Occipital lobe (tissue), 2 donors: ENCODE measurements around the gene RNF150. TPM values are rescaled to one million over a fixed set of nuclear protein-coding genes. Genes with fewer than 3 reads are reported as not detected.
A peak's percentile ranks its signal among the peaks of the same experiment; 100 is the strongest.

Experiments used
- DNase-seq: peaks from one replicate; lab custom pipeline; 2025; lab: John Stamatoyannopoulos, UW
- total RNA-seq: library from RNA; depleted of rRNA; stranded (reverse); fragments of >200 nt; gene quantifications from one replicate; pipeline ENCODE4 v1.2.3, GENCODE V29; 2014

RNF150 gene
- total RNA-seq, 1 donor from 2014 or later = 34.5 TPM

DNA sequence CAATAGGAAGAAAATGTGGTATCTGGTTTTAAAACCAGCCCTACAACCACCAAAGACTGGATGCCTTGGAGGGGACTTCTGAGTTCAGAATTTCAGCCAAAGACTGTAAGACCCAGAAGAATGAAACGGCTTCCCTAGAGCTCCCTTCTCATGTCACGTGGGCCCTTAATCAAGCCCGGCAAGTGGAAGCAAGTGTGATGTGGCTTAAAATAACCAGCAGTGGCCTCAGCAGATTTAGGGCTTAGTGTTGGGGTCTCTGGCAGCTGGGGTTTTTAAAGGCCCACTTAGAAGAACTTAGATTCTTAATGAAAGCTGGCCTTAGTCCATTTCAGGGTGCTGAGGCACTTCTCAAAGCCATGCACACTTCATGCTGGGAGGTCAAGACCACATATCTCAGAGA lies 265.9 kb downstream of the RNF150 start:
- no peak for DNase-seq

DNA sequence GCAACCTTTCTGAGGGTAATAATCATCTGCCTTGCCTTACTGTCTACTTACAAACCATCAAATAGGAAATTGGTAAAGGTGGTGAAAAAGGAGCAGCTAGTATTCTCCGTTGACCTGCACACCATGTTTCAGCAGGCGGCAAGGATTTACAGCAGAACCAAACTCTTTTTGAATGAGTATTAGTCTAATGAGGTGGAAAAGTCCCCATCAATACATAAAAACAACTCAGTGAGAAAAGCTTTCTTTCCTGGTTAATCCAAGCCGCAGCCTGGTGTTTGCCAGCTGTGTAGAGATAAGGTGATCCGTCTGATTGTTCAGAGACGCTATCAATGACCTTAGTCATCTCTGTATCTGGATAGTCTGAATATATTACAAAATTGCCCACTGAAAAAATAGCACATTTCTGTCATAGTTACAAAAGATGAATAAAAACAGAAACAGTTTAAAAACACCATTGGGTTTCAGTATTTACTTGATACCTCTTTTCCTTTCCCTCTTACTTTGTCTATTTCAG lies 266.7 kb downstream of the RNF150 start:
- DNase-seq = no peak

DNA sequence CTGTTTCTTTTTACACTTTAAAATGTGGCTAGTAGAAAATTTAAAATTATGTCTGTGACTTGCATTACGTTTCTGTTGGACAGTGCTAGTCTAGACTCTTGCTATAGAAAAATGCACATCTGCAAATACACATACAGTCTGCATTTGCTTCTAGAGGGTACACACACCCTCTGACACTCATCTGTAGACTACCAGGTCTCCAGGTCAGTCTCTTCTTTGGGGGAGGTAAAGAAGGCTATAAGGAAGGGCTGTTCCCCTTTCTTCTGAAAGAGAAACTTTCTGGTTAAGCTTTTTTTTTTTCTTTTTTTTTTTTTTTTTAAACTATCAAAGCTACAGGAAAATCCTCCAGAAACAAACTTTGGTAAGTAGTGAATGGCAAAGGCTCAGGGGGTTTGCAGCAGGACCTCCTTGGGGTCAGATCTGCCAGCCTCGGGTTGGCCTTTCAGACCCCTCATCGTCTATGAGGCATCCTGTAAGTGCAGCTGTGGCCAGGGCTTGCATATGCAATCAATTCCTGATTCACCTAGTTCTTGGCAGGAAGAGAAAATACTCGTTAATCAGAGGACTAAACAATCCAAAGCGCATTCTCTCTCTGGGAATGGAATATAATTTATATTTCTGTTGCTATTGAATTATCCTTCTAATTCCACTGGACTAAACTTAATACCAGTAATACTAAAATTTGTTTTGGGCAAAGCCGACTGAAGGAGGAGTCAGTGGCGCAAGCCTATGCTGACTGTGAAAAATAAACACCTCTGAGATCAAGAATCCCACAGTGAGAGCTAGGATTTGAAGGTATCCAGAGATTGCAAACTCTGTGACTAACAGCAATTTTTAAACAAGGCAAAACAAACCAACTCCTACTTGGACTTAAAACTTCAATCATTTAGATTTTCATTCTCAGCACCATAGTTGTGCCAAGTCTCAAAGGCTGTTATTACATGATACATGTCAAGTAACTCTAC lies 267.7 kb downstream of the RNF150 start:
- no peak for DNase-seq

DNA sequence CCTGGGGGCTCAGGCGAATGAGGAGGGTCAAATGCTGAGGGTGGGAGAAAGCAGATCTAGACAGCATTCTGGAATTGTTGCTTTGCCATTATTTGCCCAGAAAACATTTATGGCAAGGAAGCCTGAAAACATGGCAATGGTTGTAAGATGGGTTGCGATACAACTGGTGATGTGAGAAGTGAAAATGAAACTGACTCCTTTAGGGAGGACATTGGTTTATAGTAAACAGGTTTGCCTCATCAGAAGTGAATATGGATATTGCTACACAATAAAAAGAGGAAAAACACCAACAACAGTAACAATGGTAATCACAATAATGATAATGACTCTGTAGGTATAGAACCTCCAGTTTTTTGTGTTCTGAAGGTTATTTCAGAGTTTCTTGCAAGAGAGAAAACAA lies 270.1 kb downstream of the RNF150 start:
- no peak for DNase-seq

DNA sequence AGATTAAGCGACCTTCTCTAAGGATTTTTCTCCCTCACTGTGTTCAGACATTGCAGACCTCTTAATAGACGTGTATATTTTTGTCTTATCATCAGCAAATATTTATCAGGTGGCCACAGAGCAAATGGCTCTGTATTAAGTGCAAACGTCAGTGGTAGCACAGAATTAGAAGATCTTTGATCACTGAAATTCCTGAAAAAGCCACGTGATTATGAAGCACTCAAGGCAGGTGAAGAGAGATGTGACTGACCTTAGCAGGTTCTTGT lies 271.2 kb downstream of the RNF150 start:
- DNase-seq = no peak

DNA sequence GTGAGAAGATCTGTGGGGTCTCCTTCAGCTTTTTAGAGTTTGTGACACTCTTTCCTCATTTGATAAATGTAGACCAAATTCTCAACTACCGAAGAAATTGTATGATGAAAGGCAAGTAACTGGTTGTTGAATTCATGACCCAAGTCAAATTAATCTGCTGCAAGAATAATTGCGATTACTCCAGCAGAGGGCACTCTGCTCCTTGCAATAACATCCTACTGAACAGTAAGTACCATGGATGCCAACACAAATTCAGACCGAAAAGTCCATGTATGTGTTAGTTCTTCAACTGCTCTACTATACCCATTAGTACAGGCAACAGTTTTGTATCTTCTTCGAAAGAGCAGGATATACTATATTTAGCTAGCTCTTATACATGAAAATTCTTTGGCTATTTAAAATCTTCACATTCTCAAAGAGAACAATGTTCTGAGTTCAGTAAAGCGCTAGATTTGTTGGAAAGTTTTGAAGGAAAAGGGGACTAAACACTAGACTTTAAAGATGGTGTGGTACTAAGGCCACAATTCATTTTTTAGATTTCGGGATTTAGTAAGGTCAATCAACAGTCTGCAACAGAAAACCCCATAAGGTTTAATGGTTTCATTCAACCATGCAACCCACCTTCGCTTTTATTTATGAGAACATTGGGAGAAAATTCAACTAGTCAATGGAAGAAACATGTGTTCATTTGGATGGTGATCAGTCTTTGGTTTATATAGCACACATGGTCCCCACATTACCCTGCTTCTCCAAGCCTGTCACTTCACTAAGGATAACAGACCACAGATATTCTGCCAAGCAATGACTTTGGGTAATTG lies 271.7 kb downstream of the RNF150 start:
- peak; percentile 42 for DNase-seq

DNA sequence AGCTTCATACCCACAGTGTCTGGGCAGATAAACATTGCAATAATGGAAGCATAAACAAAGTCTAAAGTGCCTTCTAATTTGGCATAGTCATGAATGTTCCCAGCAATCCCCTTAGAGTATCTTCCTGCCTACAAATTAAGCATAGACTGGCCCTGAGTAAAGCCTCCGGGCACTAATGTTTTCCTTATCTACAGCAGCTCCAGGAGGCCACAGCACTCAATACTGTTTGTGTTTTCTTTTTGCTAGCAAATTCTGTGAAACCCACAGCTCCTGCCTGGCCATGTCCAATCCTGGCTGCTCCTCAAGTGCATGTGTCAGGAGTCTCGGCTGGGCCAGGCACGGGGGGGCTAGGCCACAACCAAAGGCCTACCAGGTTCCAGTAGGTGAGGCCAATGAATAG lies 274.4 kb downstream of the RNF150 start:
- DNase-seq = no peak

DNA sequence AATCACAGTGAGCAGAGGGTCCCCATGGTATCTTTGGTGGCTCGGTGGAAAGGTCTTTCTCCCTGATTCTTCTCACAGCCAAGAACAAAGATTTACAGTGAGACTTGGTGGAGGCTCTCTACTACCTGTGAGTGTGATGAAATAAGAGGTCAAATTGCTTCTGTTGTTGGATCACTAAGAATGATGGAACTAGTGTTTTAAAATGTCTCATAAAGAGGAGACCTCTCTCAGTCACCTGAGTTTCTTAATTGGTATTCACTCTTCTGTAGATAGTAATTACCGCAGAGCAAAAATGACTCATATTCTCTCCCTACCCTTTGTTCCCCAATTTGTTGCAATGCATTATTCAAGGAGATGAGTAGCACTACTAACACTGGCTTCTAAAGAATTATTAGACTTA lies 276.2 kb downstream of the RNF150 start:
- DNase-seq = no peak

DNA sequence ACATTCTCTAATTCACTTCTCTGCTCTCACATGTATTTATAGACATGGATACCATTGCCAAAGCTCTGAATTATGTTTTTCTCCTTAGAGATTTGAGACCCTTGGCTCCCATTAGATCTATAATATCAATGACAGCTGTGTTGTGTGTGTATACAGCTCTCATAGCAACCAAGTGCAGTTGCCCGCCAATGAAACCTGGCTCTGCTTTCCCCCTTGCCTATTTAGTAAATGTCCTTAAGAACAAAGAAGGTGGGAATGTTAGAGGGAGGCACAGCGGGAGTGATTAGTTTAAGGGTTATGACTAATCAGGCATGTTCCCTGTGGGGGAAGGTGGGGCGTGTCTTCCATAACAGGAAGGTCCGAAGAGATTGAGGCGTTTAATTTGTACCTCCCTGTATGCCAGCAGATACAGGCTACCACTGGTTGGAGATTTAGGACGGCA lies 276.6 kb downstream of the RNF150 start:
- DNase-seq = no peak

DNA sequence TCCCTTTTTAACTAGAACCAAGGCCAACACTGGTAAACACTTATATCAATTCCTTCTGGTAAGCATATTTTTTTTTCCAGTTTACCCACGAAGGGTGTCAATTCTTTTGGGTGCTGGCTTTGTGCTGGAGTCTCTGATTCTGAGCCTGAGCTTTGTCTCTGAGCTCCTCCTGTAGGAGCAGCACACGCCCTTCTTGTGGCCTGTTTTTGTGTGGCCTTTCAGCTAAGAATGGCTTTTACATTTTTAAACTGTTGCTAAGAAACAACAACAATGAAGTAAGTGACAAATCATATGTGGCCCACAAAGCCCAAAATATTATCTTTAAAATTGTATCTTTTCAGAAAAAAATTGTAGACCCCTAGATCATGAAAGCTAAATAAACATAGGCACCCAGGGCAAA lies 279.1 kb downstream of the RNF150 start:
- DNase-seq = no peak

DNA sequence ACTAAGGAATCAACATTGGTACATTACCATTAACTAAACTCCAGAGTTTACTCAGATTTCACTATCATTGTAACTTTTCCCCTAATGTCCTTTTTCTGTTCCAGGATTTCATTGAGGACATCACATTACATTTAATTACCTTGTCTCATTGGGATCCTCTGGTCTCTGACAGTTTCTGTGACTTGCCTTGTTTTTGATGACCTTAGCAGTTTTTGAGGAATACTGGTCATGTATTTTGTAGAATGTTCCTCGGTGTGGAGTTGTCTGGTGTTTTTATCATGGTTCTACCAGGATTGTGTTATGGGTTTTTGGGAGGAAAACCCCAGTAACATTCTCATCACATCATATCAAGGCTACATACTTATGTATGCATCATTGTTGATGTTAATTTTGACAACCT lies 281.5 kb downstream of the RNF150 start:
- no peak for DNase-seq

DNA sequence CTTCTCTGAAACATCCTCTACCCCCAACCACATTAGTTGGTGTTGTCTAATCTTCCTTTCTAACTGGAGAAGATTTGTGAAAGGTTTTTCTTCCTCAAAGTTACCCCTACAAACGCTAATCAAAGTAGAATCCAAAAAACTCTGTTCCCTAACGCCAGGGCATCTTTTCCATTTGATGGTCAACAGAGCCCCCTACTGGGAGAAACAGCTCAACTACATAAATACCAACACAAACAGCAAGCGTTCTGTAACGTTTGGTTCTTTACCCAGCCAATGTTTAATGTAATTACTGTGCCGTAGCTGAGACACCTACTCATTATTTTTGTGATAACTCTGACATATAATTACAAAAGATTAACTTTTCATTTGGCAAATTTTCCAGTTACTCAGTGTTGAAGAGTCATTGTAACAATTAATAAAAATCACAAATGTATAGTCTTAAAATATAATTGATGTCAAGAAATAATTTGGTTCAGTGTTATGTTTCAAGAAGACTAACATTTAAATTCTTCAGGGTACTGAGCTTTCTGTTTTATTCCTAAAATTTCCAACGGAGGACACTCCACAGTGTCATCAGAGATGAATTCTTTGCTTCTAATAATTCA lies 282.1 kb downstream of the RNF150 start:
- peak; percentile 13 for DNase-seq

DNA sequence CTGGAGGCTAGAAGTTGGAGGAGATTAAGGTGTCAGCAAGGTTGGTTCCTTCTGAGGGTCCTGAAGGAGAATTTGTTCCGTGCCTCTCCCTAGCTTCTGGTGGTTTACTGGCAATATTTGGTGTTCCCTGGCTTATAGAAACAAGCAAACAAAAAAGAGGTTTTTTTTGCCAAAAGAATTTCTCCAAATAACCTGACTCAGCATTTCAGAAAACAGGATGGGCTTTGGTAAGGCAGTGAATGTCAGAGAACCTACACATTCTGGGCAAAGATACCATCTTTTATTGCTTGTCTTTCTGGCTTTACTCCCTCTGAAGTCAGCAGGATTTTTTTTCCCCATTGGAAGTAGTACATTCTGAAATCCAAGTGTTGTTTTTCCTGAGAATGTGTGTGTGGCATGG lies 283.7 kb downstream of the RNF150 start:
- DNase-seq = no peak

DNA sequence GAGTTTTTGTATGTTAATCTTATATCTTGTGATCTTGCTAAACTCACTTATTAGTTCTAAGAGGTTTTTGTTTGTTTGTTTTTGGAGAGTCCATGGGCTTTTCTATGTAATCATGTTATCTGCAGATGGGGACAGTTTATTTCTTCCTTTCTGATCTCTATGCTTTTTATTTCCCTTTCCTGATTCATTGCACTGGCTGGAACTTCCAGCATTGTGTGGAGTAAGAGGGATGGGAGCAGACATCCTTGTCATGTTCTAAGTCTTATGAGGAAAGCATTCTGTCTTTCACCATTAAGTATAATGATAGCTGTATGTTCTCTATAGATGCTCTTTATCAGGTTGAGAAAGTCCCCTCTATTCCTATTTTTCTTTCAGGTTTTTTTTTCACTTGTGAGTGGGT lies 286.5 kb downstream of the RNF150 start:
- DNase-seq = no peak

DNA sequence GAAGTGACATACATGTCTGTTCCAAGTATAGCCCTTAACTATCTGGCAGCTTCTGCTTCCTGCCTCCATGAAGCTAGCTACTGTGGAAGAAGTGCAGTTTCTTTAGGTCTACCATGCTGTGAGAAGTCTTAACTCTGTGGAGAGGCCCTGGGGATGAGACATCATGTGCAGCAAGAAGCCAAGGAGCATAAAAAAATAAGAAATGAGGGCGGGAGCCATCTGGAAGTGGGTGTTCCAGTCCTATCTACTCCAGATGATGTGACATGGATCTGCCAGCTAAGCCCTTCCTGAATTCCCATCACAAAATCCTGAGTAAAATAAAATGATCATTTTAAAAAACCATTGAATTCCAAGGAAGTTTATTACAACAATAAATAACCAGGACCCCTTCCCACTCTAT lies 289.2 kb downstream of the RNF150 start:
- DNase-seq = no peak

DNA sequence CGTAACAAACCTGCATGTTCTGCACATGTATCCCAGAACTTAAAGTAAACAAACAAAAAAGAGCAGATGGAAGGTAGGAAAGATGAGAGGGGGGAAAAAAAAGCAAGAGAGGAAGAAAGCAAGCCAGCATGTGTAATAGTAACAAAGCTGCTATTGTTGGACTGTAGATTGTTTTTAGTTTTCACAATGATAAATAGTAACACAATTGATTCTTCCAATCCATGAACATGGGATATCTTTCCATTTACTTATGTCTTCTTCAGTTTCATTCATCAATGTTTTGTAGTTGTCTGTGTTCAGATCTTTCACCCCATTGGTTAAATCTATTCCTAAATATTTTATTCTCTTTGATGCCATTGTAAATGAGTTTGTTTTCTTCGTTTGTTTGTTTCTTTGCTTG lies 292.1 kb downstream of the RNF150 start:
- DNase-seq = no peak

DNA sequence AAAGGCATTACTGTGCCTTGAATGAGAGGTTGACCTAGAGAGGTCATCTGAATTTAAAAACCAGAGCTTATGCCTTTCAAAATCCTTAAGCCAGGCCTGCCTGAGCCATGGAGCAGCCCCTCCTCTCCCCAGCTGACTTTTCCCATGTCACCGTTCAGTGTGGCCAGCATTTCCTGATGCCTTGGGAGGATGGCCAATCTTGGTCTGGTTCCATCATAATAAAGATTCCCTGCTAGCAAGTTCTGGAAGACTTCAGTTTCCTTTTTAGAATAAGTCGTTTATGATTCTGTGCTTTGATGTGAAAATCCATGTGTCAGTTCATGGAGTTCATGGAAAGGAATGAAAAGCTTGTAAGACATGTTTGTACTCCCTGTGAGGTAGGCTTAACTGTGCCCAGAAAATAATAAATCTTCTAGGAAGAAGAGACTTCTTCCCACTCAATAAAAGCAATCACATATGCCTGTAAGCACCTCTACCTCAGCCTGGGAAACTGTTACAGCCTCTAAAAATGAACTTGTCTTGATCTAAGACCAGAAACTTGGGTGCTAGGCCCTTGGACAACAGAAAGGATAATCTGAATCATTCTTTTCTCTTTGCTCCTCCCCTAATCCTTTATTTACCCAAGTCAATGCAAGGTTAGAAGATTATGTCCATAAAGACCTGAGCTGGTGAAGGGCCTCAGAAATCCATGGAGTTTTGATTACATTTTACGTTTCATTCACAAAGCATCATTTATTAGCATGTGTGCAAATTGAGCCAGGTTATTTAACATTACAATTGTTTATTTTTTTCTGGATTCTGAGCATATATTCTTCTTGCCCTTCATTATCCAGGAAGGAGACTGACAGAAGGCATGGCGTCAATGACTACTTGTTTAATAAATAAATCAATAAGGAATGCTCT lies 293.1 kb downstream of the RNF150 start:
- no peak for DNase-seq

DNA sequence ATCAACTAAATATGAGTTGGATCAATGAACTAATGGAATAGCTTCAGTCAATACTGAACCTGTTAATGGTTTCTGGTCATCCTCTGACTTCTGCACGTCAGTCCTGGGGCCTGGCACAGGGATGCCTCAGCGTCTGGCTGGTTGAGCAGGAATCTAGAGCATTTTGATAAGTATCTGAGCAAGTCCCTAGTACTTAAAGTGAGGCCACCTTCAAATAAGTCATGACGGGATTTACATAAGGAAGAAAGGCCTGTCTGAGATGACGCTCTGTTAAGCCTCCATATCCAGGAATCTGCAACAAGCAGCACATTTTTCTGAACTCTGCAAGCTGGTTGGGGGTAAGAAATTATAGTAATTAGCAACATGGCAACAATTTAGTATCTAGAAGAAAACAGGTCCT lies 293.9 kb downstream of the RNF150 start:
- no peak for DNase-seq

DNA sequence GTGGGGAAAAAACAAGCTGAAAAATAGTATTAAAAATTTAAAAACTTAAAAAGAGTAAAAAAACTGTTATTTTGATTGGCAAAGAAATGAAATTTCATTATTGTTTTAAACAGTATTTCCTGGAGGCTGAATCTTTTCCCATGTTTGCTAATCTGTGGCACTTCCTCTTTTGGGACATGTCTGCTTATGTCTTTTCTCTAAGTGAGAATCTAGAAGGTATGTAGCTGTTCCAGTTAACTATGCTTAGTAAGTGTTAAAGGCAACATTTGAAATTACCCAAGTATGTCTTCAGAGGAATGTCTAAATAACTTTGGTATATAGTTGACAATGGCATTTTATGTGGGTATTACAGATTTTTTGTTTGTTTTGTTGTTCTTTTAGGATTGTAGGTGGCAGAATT lies 295.5 kb downstream of the RNF150 start:
- no peak for DNase-seq

DNA sequence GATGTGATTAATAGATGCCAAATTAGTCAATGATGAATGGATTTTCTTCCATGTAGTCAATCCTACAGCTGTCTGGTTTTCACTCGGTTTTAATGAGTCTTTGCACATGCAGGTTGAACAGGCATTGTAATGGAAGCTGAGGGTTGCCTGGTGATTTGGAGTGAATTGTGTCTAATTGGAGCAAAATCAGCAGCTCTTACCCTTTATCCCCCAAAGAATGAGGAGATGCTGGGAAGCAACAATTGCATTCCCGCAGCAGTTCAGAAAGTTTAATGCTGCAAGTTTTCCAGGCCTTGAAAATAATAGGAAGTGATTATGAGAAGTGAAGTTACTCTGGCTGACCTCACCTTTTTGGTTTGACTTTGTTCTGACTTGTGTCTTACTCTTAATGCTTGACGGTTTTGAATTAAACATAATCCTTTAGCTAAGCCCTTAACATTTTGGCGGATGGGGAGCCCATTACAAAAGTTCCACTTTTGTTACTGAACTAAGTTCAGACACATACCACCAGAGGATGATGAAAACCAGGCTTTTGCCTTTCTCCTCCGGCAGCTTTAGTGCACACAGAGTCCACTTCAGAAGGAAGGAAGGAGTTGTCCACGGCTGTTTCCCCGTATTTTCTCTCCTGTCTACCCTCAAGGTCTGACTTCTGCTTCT lies 298.3 kb downstream of the RNF150 start:
- DNase-seq = no peak

DNA sequence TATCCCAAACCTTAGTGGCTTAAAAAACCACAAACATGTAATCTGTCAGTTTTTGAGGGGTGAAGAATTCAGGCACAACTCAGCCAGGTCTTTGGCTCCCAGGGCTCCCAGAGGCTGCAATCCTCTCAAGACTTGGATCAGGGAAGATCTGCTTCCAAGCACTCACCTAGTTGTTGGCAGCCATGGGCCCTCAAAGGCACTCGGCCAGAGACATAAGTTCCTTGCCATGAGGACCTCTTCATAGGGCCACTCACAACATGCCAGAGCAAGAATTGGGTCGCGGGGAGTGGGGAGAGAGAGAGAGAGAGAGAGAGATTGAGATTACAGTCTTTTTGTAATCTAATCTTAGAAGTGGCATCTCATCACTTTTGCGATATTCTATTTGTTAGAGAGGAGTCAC lies 300.0 kb downstream of the RNF150 start:
- no peak for DNase-seq
